Renal pelvis (tissue), 4 donors: ENCODE results near the gene CLCN1. TPM values are rescaled to one million over a fixed set of nuclear protein-coding genes. Genes with fewer than 3 reads are reported as not detected.

Experiments used
- DNase-seq: peaks from one replicate; pipeline ENCODE4 v3.0.0-alpha.2; 2013
- polyA plus RNA-seq, 3 donors: library from polyadenylated mRNA; unstranded; fragments of 120-200 nt; gene quantifications; one replicate each; pipeline ENCODE4 v1.2.1, GENCODE V29; 2013; ENCODE audit not compliant: insufficient read length in 3 of 3

CLCN1 gene
- polyA plus RNA-seq, 3 donors = 0.09 to 0.22 (median 0.16) TPM

- no peak for DNase-seq
Measured at GRCh38 chr7:143292876-143293275, 23.0 kb upstream of the CLCN1 start.

GRCh38 chr7:143295870-143296269, 20.0 kb upstream of the CLCN1 start:
- no peak for DNase-seq

- DNase-seq = no peak
Measured at GRCh38 chr7:143296686-143297085, 19.2 kb upstream of the CLCN1 start.

- DNase-seq = no peak
Measured at GRCh38 chr7:143299346-143299745, 16.6 kb upstream of the CLCN1 start.

- DNase-seq = no peak
Measured at GRCh38 chr7:143299840-143300239, 16.1 kb upstream of the CLCN1 start.

- DNase-seq = no peak
Measured at GRCh38 chr7:143300959-143301935, 14.7 kb upstream of the CLCN1 start.

GRCh38 chr7:143303733-143304132, 12.2 kb upstream of the CLCN1 start:
- no peak for DNase-seq

GRCh38 chr7:143304938-143305337, 11.0 kb upstream of the CLCN1 start:
- DNase-seq = no peak

GRCh38 chr7:143305423-143306070, 10.4 kb upstream of the CLCN1 start:
- DNase-seq = no peak

GRCh38 chr7:143308632-143309031, 7.3 kb upstream of the CLCN1 start:
- no peak for DNase-seq

GRCh38 chr7:143314127-143314526, 1.8 kb upstream of the CLCN1 start:
- no peak for DNase-seq

- no peak for DNase-seq
Measured at GRCh38 chr7:143316492-143316891, 581 bp downstream of the CLCN1 start.

GRCh38 chr7:143318661-143319060, 2.8 kb downstream of the CLCN1 start:
- no peak for DNase-seq

GRCh38 chr7:143320620-143321019, 4.7 kb downstream of the CLCN1 start:
- no peak for DNase-seq

- DNase-seq = no peak
Measured at GRCh38 chr7:143321242-143321641, 5.3 kb downstream of the CLCN1 start.

- DNase-seq = no peak
Measured at GRCh38 chr7:143321734-143322133, 5.8 kb downstream of the CLCN1 start.

GRCh38 chr7:143322760-143323633, 7.1 kb downstream of the CLCN1 start:
- DNase-seq = no peak

GRCh38 chr7:143323653-143324052, 7.7 kb downstream of the CLCN1 start:
- no peak for DNase-seq

- no peak for DNase-seq
Measured at GRCh38 chr7:143325240-143325639, 9.3 kb downstream of the CLCN1 start.

- DNase-seq = no peak
Measured at GRCh38 chr7:143327903-143328302, 12.0 kb downstream of the CLCN1 start.

- DNase-seq = no peak
Measured at GRCh38 chr7:143329471-143330170, 13.7 kb downstream of the CLCN1 start.
